Osteoblast (primary cell): ENCODE measurements around the gene FRMD3. TPM values are rescaled to one million over a fixed set of nuclear protein-coding genes. Genes with fewer than 3 reads are reported as not detected.

Experiments used
- DNase-seq: peaks from one replicate; pipeline ENCODE4 v3.0.0; 2011; ENCODE audit warnings: low spot score, mixed read lengths; ENCODE audit not compliant: insufficient read length; ENCODE audit errors: missing footprints
- H2AFZ ChIP-seq: 2 replicates; pipeline ENCODE4 v1.6.0; 2011; ENCODE audit warnings: mild to moderate bottlenecking, low read length
- H3K27ac ChIP-seq: 2 replicates; pipeline ENCODE4 v1.5.1; 2011; ENCODE audit warnings: mild to moderate bottlenecking, low read depth, low read length, moderate library complexity
- H3K27me3 ChIP-seq: 2 replicates; pipeline ENCODE4 v1.6.0; 2012; ENCODE audit warnings: mild to moderate bottlenecking, control low read depth, inconsistent platforms, low read length, moderate library complexity; ENCODE audit not compliant: insufficient read depth
- H3K36me3 ChIP-seq: 2 replicates; pipeline ENCODE4 v1.5.1; 2011; ENCODE audit warnings: mild to moderate bottlenecking, low read length, control low read depth, moderate library complexity; ENCODE audit not compliant: insufficient read depth
- H3K4me1 ChIP-seq: 2 replicates; pipeline ENCODE4 v1.5.1; 2011; ENCODE audit warnings: mild to moderate bottlenecking, low read length, control low read depth, moderate library complexity; ENCODE audit not compliant: insufficient read depth
- H3K4me2 ChIP-seq: 2 replicates; pipeline ENCODE4 v1.6.0; 2011; ENCODE audit warnings: mild to moderate bottlenecking, low read length; ENCODE audit not compliant: insufficient read depth
- H3K4me3 ChIP-seq: fragments of 200-600 bp; sonication (generic); 3 replicates; pipeline ENCODE4 v1.5.1; 2012; ENCODE audit warnings: mild to moderate bottlenecking, low read length, inconsistent platforms; ENCODE audit not compliant: insufficient read depth
- H3K79me2 ChIP-seq: 2 replicates; pipeline ENCODE4 v1.6.0; 2012; ENCODE audit warnings: mild to moderate bottlenecking, low read length, control low read depth, inconsistent platforms; ENCODE audit not compliant: insufficient read depth
- H3K9me3 ChIP-seq: 2 replicates; pipeline ENCODE4 v1.5.1; 2011; ENCODE audit warnings: low read depth, low read length, control low read depth
- H4K20me1 ChIP-seq: 2 replicates; pipeline ENCODE4 v1.6.0; 2012; ENCODE audit warnings: mild to moderate bottlenecking, low read length, control low read depth; ENCODE audit not compliant: insufficient read depth
- CTCF ChIP-seq: IDR thresholded peaks from 2 replicates; pipeline ENCODE4 v1.5.1; 2011; ENCODE audit warnings: mild to moderate bottlenecking, low read depth, low read length, moderate library complexity; ENCODE audit errors: extremely low read depth
- total RNA-seq: library from RNA; depleted of rRNA; stranded (reverse); fragments of >200 nt; gene quantifications from 2 replicates; pipeline ENCODE4 v1.2.3, GENCODE V29; 2012

Gene FRMD3
- total RNA-seq, 1 donor = 0.36 TPM

- H3K79me2 ChIP-seq = no peaks in the 10 kb centered on the region
- DNase-seq = no peak
- no peaks in the 10 kb centered on the region for H3K9me3 ChIP-seq
- H3K27me3 ChIP-seq = no peaks in the 10 kb centered on the region
- no peaks in the 10 kb centered on the region for H4K20me1 ChIP-seq
- no peak overlapping the region for H2AFZ ChIP-seq
- no peak overlapping the region for H3K27ac ChIP-seq
- no peaks in the 10 kb centered on the region for H3K4me1 ChIP-seq
- H3K36me3 ChIP-seq = no peaks in the 10 kb centered on the region
- no peak for TF ChIP-seq CTCF
- no peak overlapping the region for H3K4me3 ChIP-seq
- no peak overlapping the region for H3K4me2 ChIP-seq
Observed at GRCh38 chr9:83491995-83492394, 46.2 kb downstream of the FRMD3 start.

- H3K79me2 ChIP-seq = no peaks in the 10 kb centered on the region
- H3K4me1 ChIP-seq = no peaks in the 10 kb centered on the region
- no peak overlapping the region for H3K27ac ChIP-seq
- no peaks in the 10 kb centered on the region for H4K20me1 ChIP-seq
- no peaks in the 10 kb centered on the region for H3K36me3 ChIP-seq
- TF ChIP-seq CTCF = no peak
- no peaks in the 10 kb centered on the region for H3K9me3 ChIP-seq
- no peak overlapping the region for H3K4me2 ChIP-seq
- H2AFZ ChIP-seq = no peak overlapping the region
- H3K4me3 ChIP-seq = no peak overlapping the region
- H3K27me3 ChIP-seq = no peaks in the 10 kb centered on the region
- no peak for DNase-seq
Observed at GRCh38 chr9:83491413-83491812, 46.8 kb downstream of the FRMD3 start.

DNA sequence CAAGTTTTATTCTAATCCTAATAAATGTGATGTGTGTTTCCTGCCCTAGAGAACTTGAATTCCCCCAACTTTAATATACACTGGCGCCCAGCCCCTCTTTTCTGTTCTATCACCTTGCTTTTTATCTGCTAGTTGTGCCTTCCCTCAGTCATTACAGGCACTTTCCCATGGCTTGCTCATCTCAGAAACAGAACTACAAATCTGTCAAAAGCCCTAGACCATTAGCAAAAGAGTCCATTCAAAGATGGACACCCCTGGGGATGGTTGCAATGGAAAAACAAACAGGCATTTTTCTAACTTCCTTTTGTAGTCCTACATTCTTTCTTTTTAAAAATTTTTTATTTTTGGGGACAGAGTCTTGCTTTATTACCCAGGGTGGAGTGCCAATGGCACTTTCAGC is 48.2 kb downstream of the FRMD3 start:
- Histone ChIP-seq H3K79me2 (no peaks in the 10 kb centered on the region), H3K4me3 (no peak overlapping the region), H3K27ac (no peak overlapping the region), H3K4me1 (no peaks in the 10 kb centered on the region), H4K20me1 (no peaks in the 10 kb centered on the region), H3K27me3 (no peaks in the 10 kb centered on the region), H3K9me3 (no peaks in the 10 kb centered on the region), H3K36me3 (no peaks in the 10 kb centered on the region), H2AFZ (no peak overlapping the region), H3K4me2 (no peak overlapping the region)
- no peak for TF ChIP-seq CTCF
- no peak for DNase-seq

- H3K9me3 ChIP-seq = no peaks in the 10 kb centered on the region
- H3K27me3 ChIP-seq = no peaks in the 10 kb centered on the region
- no peak overlapping the region for H3K4me2 ChIP-seq
- H4K20me1 ChIP-seq = no peaks in the 10 kb centered on the region
- no peak overlapping the region for H3K4me3 ChIP-seq
- no peak overlapping the region for H3K27ac ChIP-seq
- no peak for TF ChIP-seq CTCF
- no peak overlapping the region for H2AFZ ChIP-seq
- no peaks in the 10 kb centered on the region for H3K4me1 ChIP-seq
- DNase-seq = no peak
- no peaks in the 10 kb centered on the region for H3K36me3 ChIP-seq
- no peaks in the 10 kb centered on the region for H3K79me2 ChIP-seq
Observed at GRCh38 chr9:83484990-83485389, 53.2 kb downstream of the FRMD3 start.
